ENCODE data around the gene NAIP.
"Not testable (repeated sequence)": the region's sequence is repeated elsewhere in the genome, so short reads cannot be mapped to it uniquely, and the experiment has no call there.

GRCh38 chr5:71067262-71067928, 42.3 kb upstream of the NAIP start, which contains the start of gene GTF2H2:
- TF ChIP-seq ZBTB7A (IDR thresholded peaks at IDR 0.05; ENCODE audit: low read depth); RAD21 (IDR thresholded peaks at IDR 0.05; ENCODE audit: low read depth); CREB1 (IDR thresholded peaks at IDR 0.05; ENCODE audit: low read depth); MAX (IDR thresholded peaks at IDR 0.05); REST (IDR thresholded peaks at IDR 0.05; ENCODE audit: low read depth); TAF1 (IDR thresholded peaks at IDR 0.05; ENCODE audit: low read depth); TEAD4 (IDR thresholded peaks at IDR 0.05); NFIC (IDR thresholded peaks at IDR 0.05); CEBPB (IDR thresholded peaks at IDR 0.05); EP300 (IDR thresholded peaks at IDR 0.05; ENCODE audit: borderline replicate concordance): not testable (repeated sequence)
- TF ChIP-seq, protein P1, sequence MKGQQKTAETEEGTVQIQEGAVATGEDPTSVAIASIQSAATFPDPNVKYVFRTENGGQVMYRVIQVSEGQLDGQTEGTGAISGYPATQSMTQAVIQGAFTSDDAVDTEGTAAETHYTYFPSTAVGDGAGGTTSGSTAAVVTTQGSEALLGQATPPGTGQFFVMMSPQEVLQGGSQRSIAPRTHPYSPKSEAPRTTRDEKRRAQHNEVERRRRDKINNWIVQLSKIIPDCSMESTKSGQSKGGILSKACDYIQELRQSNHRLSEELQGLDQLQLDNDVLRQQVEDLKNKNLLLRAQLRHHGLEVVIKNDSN (IDR thresholded peaks at IDR 0.05), result not testable (repeated sequence)

Data from Ishikawa (cell line).